Lower leg skin (tissue), 4 donors: Measurements from ENCODE around the gene UBE2G1. TPM values are rescaled to one million over a fixed set of nuclear protein-coding genes. Genes with fewer than 3 reads are reported as not detected.

Experiments used
- DNase-seq, 2 donors: peaks; one replicate each; pipeline ENCODE4 v3.0.0-alpha.2; 2019; ENCODE audit warnings: low spot score in 2 of 2
- H3K4me3 ChIP-seq: fragments of 200-600 bp; sonication (generic); 2 replicates; pipeline ENCODE4 v1.5.1; 2017; ENCODE audit warnings: mild to moderate bottlenecking, low read depth; ENCODE audit not compliant: poor library complexity, severe bottlenecking
- POLR2A ChIP-seq, 2 donors: fragments of 450-650 bp; IDR thresholded peaks; one replicate each; pipeline ENCODE4 v1.6.1; 2016 to 2017; ENCODE audit warnings: antibody characterized with exemption in 2 of 2, mild to moderate bottlenecking in 1 of 2, moderate library complexity in 1 of 2
- WGBS, 2 donors: methylation state at CpG; one replicate each; pipeline ENCODE4 v1.1.5; 2018; 5-methylcytosine and 5-hydroxymethylcytosine counted together
- intact Hi-C: fragments of 100-400 bp; cut with DNase I; formaldehyde crosslinking; loops from one replicate; pipeline ENCODE4 v1.15.0; 2023; ENCODE audit warnings: low total_unique reads
- total RNA-seq, 4 donors: library from RNA; depleted of rRNA; stranded (reverse); fragments of >200 nt; gene quantifications; one replicate each; pipeline ENCODE4 v1.1.0, GENCODE V29; 2016
- TF ChIP-seq, protein P1 (sequence below), 3 donors: fragments of 450-650 bp; IDR thresholded peaks; one replicate each; pipeline ENCODE4 v1.5.1; 2016; ENCODE audit warnings: antibody characterized with exemption in 3 of 3, mild to moderate bottlenecking in 3 of 3, moderate library complexity in 2 of 3

Gene UBE2G1, protein sequence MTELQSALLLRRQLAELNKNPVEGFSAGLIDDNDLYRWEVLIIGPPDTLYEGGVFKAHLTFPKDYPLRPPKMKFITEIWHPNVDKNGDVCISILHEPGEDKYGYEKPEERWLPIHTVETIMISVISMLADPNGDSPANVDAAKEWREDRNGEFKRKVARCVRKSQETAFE
- total RNA-seq = 10 to 100 TPM; 72.3 to 84.3 (median 78.5) TPM

DNA sequence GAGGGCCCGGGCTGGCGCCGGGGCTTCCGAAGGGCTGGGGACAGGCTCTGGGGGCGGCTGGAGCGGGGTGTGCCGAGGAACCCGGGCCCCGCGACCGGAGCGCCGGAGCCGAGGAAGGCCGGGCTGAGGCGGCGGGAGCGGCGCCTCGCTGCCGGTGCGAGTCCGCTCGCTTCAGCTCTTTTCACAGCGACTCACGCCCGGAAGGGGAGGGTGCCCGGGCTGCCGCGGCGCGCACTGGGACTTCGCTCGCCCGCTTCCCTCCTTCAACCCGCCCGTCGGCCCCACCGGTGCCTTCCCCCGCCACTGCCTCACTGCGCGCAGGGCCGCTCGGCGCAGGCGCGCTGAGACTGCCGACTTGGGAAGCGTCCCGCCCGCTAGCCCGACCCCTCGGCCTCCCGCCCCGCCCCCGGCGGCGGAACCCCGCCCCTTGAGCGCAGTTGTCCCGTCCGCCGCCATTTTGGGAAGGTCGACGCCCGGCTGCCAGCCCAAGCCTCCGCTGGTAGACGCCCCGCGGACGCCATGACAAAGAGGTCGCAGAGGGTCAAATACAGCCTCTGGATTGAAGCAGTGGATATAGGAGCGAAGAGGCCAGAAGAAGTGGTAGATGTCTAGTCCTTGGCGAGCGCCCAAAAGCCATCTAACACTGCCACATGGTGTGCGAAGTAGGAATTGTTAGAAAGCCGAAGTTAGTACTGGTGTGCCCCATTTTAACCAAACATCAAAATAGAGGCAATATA, at the start of gene UBE2G1:
Gene UBE2G1 (minus strand): TSS at position 349 of the 737 bp plus-strand sequence. CDS start 359 bp downstream, outside the sequence.
- 1% methylated on average over 23 to 36 of the region's 77 CpGs for WGBS, 2 donors
- TF ChIP-seq, protein P1, sequence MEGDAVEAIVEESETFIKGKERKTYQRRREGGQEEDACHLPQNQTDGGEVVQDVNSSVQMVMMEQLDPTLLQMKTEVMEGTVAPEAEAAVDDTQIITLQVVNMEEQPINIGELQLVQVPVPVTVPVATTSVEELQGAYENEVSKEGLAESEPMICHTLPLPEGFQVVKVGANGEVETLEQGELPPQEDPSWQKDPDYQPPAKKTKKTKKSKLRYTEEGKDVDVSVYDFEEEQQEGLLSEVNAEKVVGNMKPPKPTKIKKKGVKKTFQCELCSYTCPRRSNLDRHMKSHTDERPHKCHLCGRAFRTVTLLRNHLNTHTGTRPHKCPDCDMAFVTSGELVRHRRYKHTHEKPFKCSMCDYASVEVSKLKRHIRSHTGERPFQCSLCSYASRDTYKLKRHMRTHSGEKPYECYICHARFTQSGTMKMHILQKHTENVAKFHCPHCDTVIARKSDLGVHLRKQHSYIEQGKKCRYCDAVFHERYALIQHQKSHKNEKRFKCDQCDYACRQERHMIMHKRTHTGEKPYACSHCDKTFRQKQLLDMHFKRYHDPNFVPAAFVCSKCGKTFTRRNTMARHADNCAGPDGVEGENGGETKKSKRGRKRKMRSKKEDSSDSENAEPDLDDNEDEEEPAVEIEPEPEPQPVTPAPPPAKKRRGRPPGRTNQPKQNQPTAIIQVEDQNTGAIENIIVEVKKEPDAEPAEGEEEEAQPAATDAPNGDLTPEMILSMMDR (IDR thresholded peaks at IDR 0.05) = no peak
- no peak for TF ChIP-seq POLR2A (IDR thresholded peaks at IDR 0.05)
- intact Hi-C loops = no loop called here
- H3K4me3 ChIP-seq = peak within 1 kb of the TSS; percentile 97
- DNase-seq = peak; percentile 97 to 100

DNA sequence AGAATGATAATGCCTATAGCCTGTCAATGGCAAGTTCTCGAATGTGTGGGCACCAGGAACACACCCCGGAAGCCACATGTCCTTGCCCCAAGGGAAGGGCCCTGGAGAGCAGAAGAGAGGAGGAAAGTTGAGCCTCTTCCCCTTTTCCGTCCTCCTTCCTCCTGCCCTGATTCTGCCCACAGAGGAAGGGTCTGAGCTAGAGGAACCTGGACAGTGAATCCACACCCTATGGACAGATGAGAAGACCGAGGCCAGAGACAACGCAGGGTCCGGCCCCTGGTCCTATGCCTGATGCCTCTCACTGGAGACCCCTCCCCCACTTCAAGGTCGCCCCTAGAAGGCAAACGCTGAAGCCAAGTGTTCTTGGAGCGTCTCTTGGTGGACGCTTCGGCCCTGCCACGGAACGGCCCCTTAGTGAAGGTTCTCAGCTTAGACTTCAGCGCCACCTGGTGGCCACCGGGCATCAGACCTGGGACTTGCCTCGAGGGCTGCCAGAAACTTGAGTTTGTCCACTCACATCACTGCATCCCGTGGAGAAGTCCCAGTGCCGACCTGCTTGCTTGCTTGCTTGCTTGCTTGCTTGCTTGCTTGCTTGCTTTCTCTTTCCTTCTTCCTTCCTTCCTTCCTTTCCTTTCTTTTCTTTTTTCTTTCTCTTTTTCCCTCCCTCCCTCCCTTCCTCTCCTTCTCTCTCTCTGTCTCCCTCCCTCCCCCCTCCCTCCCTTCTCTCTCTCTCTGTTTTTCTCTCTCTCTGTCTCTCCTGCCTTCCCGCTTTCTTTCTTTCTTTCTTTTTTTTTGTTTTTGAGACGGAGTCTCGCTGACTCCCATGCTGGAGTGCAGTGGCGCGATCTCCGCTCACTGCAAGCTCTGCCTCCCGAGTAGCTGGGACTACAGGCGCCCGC, 46.7 kb upstream of the UBE2G1 start:
- WGBS, 2 donors = 37 to 38% methylated on average over 27 of the region's 27 CpGs
- DNase-seq = peak; percentile 85 to 98
- intact Hi-C loops = loop anchor here (5.0 kb wide), 1 partner anchor 196 kb away; no protein-coding TSS in a partner anchor
- H3K4me3 ChIP-seq = no peak overlapping the region
- no peak for TF ChIP-seq POLR2A (IDR thresholded peaks at IDR 0.05)
- TF ChIP-seq, protein P1 (IDR thresholded peaks at IDR 0.05) = peak in 1 of 3 donors; percentile 69

DNA sequence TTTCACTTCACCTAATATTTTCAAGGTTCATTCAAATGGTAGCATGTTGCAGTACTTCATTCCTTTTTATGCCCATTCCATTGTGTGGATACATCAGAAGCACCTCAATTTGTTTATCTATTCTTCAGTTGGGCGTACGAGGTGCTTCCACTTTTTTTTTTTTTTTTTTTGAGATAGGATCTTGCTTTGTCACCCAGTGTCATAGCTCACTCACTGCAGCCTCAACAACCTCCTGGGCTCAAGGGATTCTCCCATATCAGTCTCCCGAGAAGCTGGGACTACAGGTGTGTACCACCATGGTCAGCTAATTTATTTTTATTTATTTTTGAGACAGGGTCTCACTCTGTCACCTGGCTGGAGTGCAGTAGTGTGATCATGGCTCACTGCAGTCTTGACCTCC, 44.7 kb upstream of the UBE2G1 start:
- 71 to 72% methylated on average over 3 of the region's 3 CpGs for WGBS, 2 donors
- TF ChIP-seq POLR2A (IDR thresholded peaks at IDR 0.05) = no peak
- TF ChIP-seq, protein P1 (IDR thresholded peaks at IDR 0.05) = no peak
- no peak for DNase-seq
- intact Hi-C loops = loop anchor here (5.0 kb wide), 1 partner anchor 194 kb away; no protein-coding TSS in a partner anchor
- H3K4me3 ChIP-seq = no peak overlapping the region

DNA sequence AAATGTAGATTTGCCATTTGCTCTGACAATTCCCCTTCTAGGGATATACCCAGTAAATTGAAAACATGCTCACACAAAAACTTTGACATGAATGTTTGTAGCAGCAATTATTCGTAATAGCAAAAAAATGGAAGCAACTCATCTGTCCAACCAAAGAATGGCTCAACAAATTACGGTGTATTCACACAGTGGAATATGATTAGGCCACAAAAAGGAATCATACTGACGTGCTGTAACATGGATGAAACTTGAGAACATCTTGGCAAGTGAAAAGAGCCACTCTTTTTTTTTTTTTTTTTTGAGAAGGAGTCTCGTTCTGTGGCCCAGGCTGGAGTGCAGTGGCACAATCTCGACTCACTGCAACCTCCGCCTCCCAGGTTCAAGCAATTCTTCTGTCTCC, 43.2 kb upstream of the UBE2G1 start:
- TF ChIP-seq, protein P1 (IDR thresholded peaks at IDR 0.05) = no peak
- TF ChIP-seq POLR2A (IDR thresholded peaks at IDR 0.05) = no peak
- DNase-seq = no peak
- intact Hi-C loops = loop anchor here (5.0 kb wide), 1 partner anchor 192 kb away; no protein-coding TSS in a partner anchor
- 45 to 52% methylated on average over 6 of the region's 6 CpGs for WGBS, 2 donors
- no peak overlapping the region for H3K4me3 ChIP-seq

DNA sequence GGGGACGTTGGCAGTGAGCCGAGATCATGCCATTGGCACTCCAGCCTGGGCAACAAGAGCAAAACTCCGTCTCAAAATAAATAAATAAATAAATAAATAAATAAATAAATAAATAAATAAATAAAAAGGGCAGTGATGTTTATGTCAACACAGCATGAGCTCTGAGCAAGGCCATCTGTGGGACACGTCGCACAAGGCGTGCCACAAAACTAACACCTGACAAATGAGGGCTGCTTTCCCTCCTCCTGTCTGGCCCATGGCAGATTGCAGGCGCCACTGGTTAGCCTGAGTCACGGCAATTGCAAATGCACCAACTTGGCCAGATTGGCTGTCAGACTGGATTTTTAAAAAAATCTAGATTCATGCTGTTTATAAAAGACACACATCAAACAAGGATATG, 41.4 kb upstream of the UBE2G1 start:
- intact Hi-C loops = no loop called here
- WGBS, 2 donors = 53 to 62% methylated on average over 8 of the region's 8 CpGs
- DNase-seq = peak in 1 of 2 donors; percentile 62
- no peak for TF ChIP-seq POLR2A (IDR thresholded peaks at IDR 0.05)
- TF ChIP-seq, protein P1 (IDR thresholded peaks at IDR 0.05) = no peak
- no peak overlapping the region for H3K4me3 ChIP-seq
